Stimulated activated CD8-positive, alpha-beta memory T cell treated with anti-CD3 and anti-CD28 coated beads, Interleukin-12 subunit alpha, Interleukin-12 subunit beta, amount 100 ng/mL, for 24 hours (primary cell): ENCODE results near the gene ELAVL2.
"Not testable (repeated sequence)": the region's sequence is repeated elsewhere in the genome, so short reads cannot be mapped to it uniquely, and the experiment has no call there.

ENCODE experiments used
- DNase-seq: peaks from one replicate; pipeline ENCODE4 v3.0.0-alpha.2; 2020; ENCODE audit errors: extremely low read depth

The ELAVL2 gene

GRCh38 chr9:23723048-23723447 is 103.0 kb downstream of the ELAVL2 start:
- not testable (repeated sequence) for DNase-seq

- no peak for DNase-seq
Measured at GRCh38 chr9:23721466-23721865, 104.6 kb downstream of the ELAVL2 start.

GRCh38 chr9:23717505-23717904 is 108.5 kb downstream of the ELAVL2 start:
- no peak for DNase-seq

- no peak for DNase-seq
Measured at GRCh38 chr9:23707249-23707648, 118.8 kb downstream of the ELAVL2 start.

GRCh38 chr9:23702311-23702922 is 123.6 kb downstream of the ELAVL2 start:
- DNase-seq = no peak

GRCh38 chr9:23701291-23701690 is 124.7 kb downstream of the ELAVL2 start:
- DNase-seq = no peak

- no peak for DNase-seq
Measured at GRCh38 chr9:23700359-23700758, 125.7 kb downstream of the ELAVL2 start.

- no peak for DNase-seq
Measured at GRCh38 chr9:23698161-23698560, 127.9 kb downstream of the ELAVL2 start.

- no peak for DNase-seq
Measured at GRCh38 chr9:23695572-23695971, 130.5 kb downstream of the ELAVL2 start.

GRCh38 chr9:23693374-23693773 is 132.7 kb downstream of the ELAVL2 start:
- DNase-seq = no peak

GRCh38 chr9:23686896-23687295 is 139.1 kb downstream of the ELAVL2 start:
- no peak for DNase-seq

GRCh38 chr9:23686257-23686656 is 139.8 kb downstream of the ELAVL2 start:
- no peak for DNase-seq

- no peak for DNase-seq
Measured at GRCh38 chr9:23683611-23684061, 142.4 kb downstream of the ELAVL2 start.

GRCh38 chr9:23682891-23683431 is 143.1 kb downstream of the ELAVL2 start:
- DNase-seq = no peak

GRCh38 chr9:23682352-23682751 is 143.7 kb downstream of the ELAVL2 start:
- no peak for DNase-seq

GRCh38 chr9:23677446-23677845 is 148.6 kb downstream of the ELAVL2 start:
- DNase-seq = no peak

GRCh38 chr9:23674016-23674585 is 151.9 kb downstream of the ELAVL2 start:
- DNase-seq = no peak

- no peak for DNase-seq
Measured at GRCh38 chr9:23672151-23672550, 153.9 kb downstream of the ELAVL2 start.

GRCh38 chr9:23669776-23670175 is 156.3 kb downstream of the ELAVL2 start:
- no peak for DNase-seq

GRCh38 chr9:23665635-23666034 is 160.4 kb downstream of the ELAVL2 start:
- no peak for DNase-seq

- no peak for DNase-seq
Measured at GRCh38 chr9:23665051-23665450, 161.0 kb downstream of the ELAVL2 start.

- no peak for DNase-seq
Measured at GRCh38 chr9:23663946-23664345, 162.1 kb downstream of the ELAVL2 start.

- no peak for DNase-seq
Measured at GRCh38 chr9:23663536-23663935, 162.5 kb downstream of the ELAVL2 start.

GRCh38 chr9:23663125-23663524 is 162.9 kb downstream of the ELAVL2 start:
- DNase-seq = no peak
